Left lung (tissue), 10 donors: ENCODE measurements around the gene UBE2V1. TPM values are rescaled to one million over a fixed set of nuclear protein-coding genes. Genes with fewer than 3 reads are reported as not detected.

Experiments
- ATAC-seq: fragments of 200-7000 bp; cut with Tn5 transposase; one replicate; pipeline ENCODE4 v1.9.1; 2020; ENCODE audit warnings: moderate library complexity
- DNase-seq, 4 donors: peaks; one replicate each; pipeline ENCODE4 v3.0.0-alpha.2; 2013 to 2020
- H3K27ac ChIP-seq, 2 donors: fragments of 200-600 bp; sonication (generic) in 1 of 2; one replicate each; pipeline versions ENCODE4 v1.5.0 to v1.8.0; 2020 to 2021
- H3K27me3 ChIP-seq, 2 donors: fragments of 200-600 bp; sonication (generic) in 1 of 2; one replicate each; pipeline versions ENCODE4 v1.5.0 to v1.8.0; 2020 to 2021
- H3K36me3 ChIP-seq, 2 donors: fragments of 200-600 bp; sonication (generic) in 1 of 2; one replicate each; pipeline versions ENCODE4 v1.5.0 to v1.8.0; 2020 to 2021
- H3K4me1 ChIP-seq, 2 donors: fragments of 200-600 bp; one replicate each; pipeline ENCODE4 v1.8.0; 2021
- H3K4me3 ChIP-seq, 2 donors: fragments of 200-600 bp; sonication (generic) in 1 of 2; one replicate each; pipeline versions ENCODE4 v1.5.0 to v1.8.0; 2020 to 2021; ENCODE audit warnings: mild to moderate bottlenecking in 1 of 2
- H3K9me3 ChIP-seq, 2 donors: fragments of 200-600 bp; sonication (generic) in 1 of 2; one replicate each; pipeline versions ENCODE4 v1.5.0 to v1.8.0; 2020 to 2021
- CTCF ChIP-seq, 2 donors: fragments of 200-600 bp; sonication (generic) in 1 of 2; IDR thresholded peaks; one replicate each; pipeline versions ENCODE4 v1.5.0 to v1.8.0; 2021; ENCODE audit warnings: antibody characterized with exemption in 2 of 2
- intact Hi-C, 2 donors: fragments of 100-400 bp; cut with DNase I; formaldehyde crosslinking; loops; one replicate each; pipeline versions ENCODE4 v1.11.2 to v1.14.2; 2022
- polyA plus RNA-seq, 6 donors: library from polyadenylated mRNA; unstranded; fragments of 120-200 nt; gene quantifications; one replicate each; pipeline ENCODE4 v1.2.1, GENCODE V29; 2013; ENCODE audit not compliant: insufficient read length in 6 of 6
- total RNA-seq, 2 donors: library from RNA; stranded (reverse); fragmentation: NEBNext Ultra II Directional; extraction: Animal tissue kit (Norgen Biotek cat#: 25700); gene quantifications; one replicate each; pipeline ENCODE4 v1.2.1, GENCODE V29; 2021
- donor health status: DM: no; HTN: yes; CAD: no.
- donor health status: DM: no; HTN: no; CAD: no.

Gene UBE2V1
- total and polyA plus RNA-seq, 8 donors: 72.6 to 178 (median 152) TPM

GRCh38 chr20:50100552-50100951 lies 12.4 kb downstream of the UBE2V1 start:
- H3K9me3 ChIP-seq: no peaks in the 10 kb centered on the region
- no peaks in the 10 kb centered on the region for H3K27me3 ChIP-seq
- intact Hi-C loops: no loop called here
- peaks cover 0 to 12% of the 10 kb centered on the region in 2 donors for H3K36me3 ChIP-seq
- TF ChIP-seq CTCF (IDR thresholded peaks at IDR 0.05): no peak
- H3K4me3 ChIP-seq: no peak overlapping the region
- H3K27ac ChIP-seq: peak overlapping the region in 1 of 2 donors; percentile 1
- H3K4me1 ChIP-seq: peaks cover 16 to 59% of the 10 kb centered on the region in 2 donors
- ATAC-seq (peak; percentile 53), DNase-seq (no peak)

- H3K27ac ChIP-seq: peak overlapping the region in 1 of 2 donors; percentile 54
- H3K36me3 ChIP-seq: peaks cover 0 to 21% of the 10 kb centered on the region in 2 donors
- H3K9me3 ChIP-seq: no peaks in the 10 kb centered on the region
- intact Hi-C loops: no loop called here
- DNase-seq (no peak), ATAC-seq (peak; percentile 67)
- H3K27me3 ChIP-seq: no peaks in the 10 kb centered on the region
- peaks cover 16 to 51% of the 10 kb centered on the region in 2 donors for H3K4me1 ChIP-seq
- TF ChIP-seq CTCF (IDR thresholded peaks at IDR 0.05): no peak
- H3K4me3 ChIP-seq: no peak overlapping the region
These were observed 13.4 kb downstream of the UBE2V1 start for GRCh38 chr20:50099565-50099991.

GRCh38 chr20:50099113-50099512 lies 13.8 kb downstream of the UBE2V1 start:
- Histone ChIP-seq H3K36me3 (peaks cover 0 to 25% of the 10 kb centered on the region in 2 donors), H3K4me1 (peaks cover 16 to 50% of the 10 kb centered on the region in 2 donors), H3K9me3 (no peaks in the 10 kb centered on the region), H3K27ac (no peak overlapping the region), H3K27me3 (no peaks in the 10 kb centered on the region), H3K4me3 (no peak overlapping the region)
- DNase-seq: no peak
- intact Hi-C loops: no loop called here
- ATAC-seq: peak; percentile 41
- no peak for TF ChIP-seq CTCF (IDR thresholded peaks at IDR 0.05)

GRCh38 chr20:50098259-50098658 lies 14.7 kb downstream of the UBE2V1 start:
- ATAC-seq (no peak), DNase-seq (no peak)
- Histone ChIP-seq H3K4me1 (peaks cover 16 to 44% of the 10 kb centered on the region in 2 donors), H3K4me3 (no peak overlapping the region), H3K9me3 (no peaks in the 10 kb centered on the region), H3K36me3 (peaks cover 0 to 31% of the 10 kb centered on the region in 2 donors), H3K27me3 (no peaks in the 10 kb centered on the region), H3K27ac (no peak overlapping the region)
- intact Hi-C loops: no loop called here
- TF ChIP-seq CTCF (IDR thresholded peaks at IDR 0.05): no peak

GRCh38 chr20:50097843-50098242 lies 15.1 kb downstream of the UBE2V1 start:
- intact Hi-C loops: no loop called here
- ATAC-seq: no peak
- peaks cover 16 to 44% of the 10 kb centered on the region in 2 donors for H3K4me1 ChIP-seq

More at GRCh38 chr20:50097843-50098242, 15.1 kb downstream of the UBE2V1 start:
- Histone ChIP-seq H3K27me3 (no peaks in the 10 kb centered on the region), H3K9me3 (no peaks in the 10 kb centered on the region), H3K27ac (no peak overlapping the region), H3K36me3 (peaks cover 0 to 34% of the 10 kb centered on the region in 2 donors), H3K4me3 (no peak overlapping the region)
- DNase-seq: no peak
- no peak for TF ChIP-seq CTCF (IDR thresholded peaks at IDR 0.05)
